OCI-LY3 (cell line): ENCODE data around the gene SUPT3H.

Source experiments
- H2AFZ ChIP-seq: fragments of 200-600, 300-600 bp; shearing (Covaris generic); 2 replicates; pipeline ENCODE4 v1.6.0; 2014; ENCODE audit warnings: antibody characterized with exemption, low read depth, low read length
- H3K27ac ChIP-seq: fragments of 200-600, 300-600 bp; sonication (generic); 2 replicates; pipeline ENCODE4 v1.5.1; 2014; ENCODE audit warnings: mild to moderate bottlenecking, low read length, moderate library complexity, mixed read lengths
- H3K27me3 ChIP-seq: fragments of 200-600, 300-600 bp; sonication (generic); 2 replicates; pipeline ENCODE4 v1.6.1; 2014; ENCODE audit warnings: low read depth, low read length, mixed read lengths
- H3K36me3 ChIP-seq: fragments of 200-600, 300-600 bp; sonication (generic); replicated peaks from 2 replicates; pipeline ENCODE3; 2014; ENCODE audit warnings: low read depth, low read length, mixed read lengths
- H3K4me1 ChIP-seq: fragments of 300-600, 200-600 bp; sonication (generic); 2 replicates; pipeline ENCODE4 v1.6.1; 2014; ENCODE audit warnings: low read length, mixed read lengths
- H3K4me2 ChIP-seq: fragments of 200-600, 300-600 bp; sonication (generic); 2 replicates; pipeline ENCODE4 v1.6.1; 2014; ENCODE audit warnings: low read length, mixed read lengths
- H3K4me3 ChIP-seq: fragments of 300-600, 200-600 bp; sonication (generic); 2 replicates; pipeline ENCODE4 v1.5.1; 2014; ENCODE audit warnings: antibody characterized with exemption, mild to moderate bottlenecking, low read length, moderate library complexity
- H3K79me2 ChIP-seq: fragments of 300-600, 200-600 bp; shearing (Covaris generic); 2 replicates; pipeline ENCODE4 v1.6.1; 2014; ENCODE audit warnings: mild to moderate bottlenecking, low read length, mixed read lengths
- H3K9ac ChIP-seq: fragments of 300-600, 200-600 bp; shearing (Covaris generic); 2 replicates; pipeline ENCODE4 v1.6.0; 2014; ENCODE audit warnings: mild to moderate bottlenecking, low read length, moderate library complexity
- H3K9me3 ChIP-seq: fragments of 200-600, 300-600 bp; shearing (Covaris generic); 2 replicates; pipeline ENCODE4 v1.6.1; 2014; ENCODE audit warnings: low read length, mixed read lengths; ENCODE audit not compliant: insufficient read depth
- H4K20me1 ChIP-seq: fragments of 200-600, 300-600 bp; sonication (generic); 2 replicates; pipeline ENCODE4 v1.6.1; 2016; ENCODE audit warnings: low read length, mixed read lengths; ENCODE audit not compliant: insufficient read depth
- CTCF ChIP-seq: fragments of 200-600, 300-600 bp; sonication (generic); IDR thresholded peaks from 2 replicates; pipeline ENCODE4 v1.5.1; 2014; ENCODE audit warnings: antibody characterized with exemption, low read length, low read depth
- EZH2phosphoT487 ChIP-seq: fragments of 200-600 bp; shearing (Covaris generic); IDR thresholded peaks from 2 replicates; pipeline ENCODE4 v1.6.1; 2018; ENCODE audit warnings: antibody characterized with exemption, mixed run types, low read depth

Gene SUPT3H

DNA sequence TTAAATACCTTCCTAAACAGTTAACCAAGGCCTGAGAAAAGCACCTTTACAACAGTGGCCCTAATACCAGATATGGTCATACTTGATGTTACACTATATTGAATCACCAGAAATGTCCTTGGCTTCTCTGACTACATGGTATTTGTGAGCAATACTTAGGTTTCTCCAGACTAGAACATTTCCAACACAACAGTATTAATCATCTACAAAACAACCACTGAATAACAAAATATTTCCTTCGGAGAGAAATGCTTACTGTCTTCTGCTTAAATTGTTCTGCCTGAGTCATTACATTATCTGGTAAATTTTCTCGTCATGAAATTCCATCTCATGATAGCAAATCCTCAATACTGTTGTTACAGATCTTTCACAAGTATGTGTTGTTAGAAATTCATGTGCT lies 302.5 kb downstream of the SUPT3H start:
- TF ChIP-seq CTCF (no peak), EZH2phosphoT487 (no peak)
- Histone ChIP-seq H4K20me1 (no peaks in the 10 kb centered on the region), H3K4me2 (no peak overlapping the region), H3K9ac (no peak overlapping the region), H3K4me3 (no peak overlapping the region), H3K9me3 (peaks cover 9% of the 10 kb centered on the region; the same call in 1 of the 2 replicates), H3K27ac (no peak overlapping the region), H3K27me3 (peaks cover 11% of the 10 kb centered on the region; the same call in 1 of the 2 replicates), H3K36me3 (peaks cover 3% of the 10 kb centered on the region), H3K79me2 (no peaks in the 10 kb centered on the region), H3K4me1 (peaks cover 9% of the 10 kb centered on the region), H2AFZ (no peak overlapping the region)

GRCh38 chr6:45074439-45074838 lies 303.3 kb downstream of the SUPT3H start:
- Histone ChIP-seq H3K79me2 (no peaks in the 10 kb centered on the region), H3K36me3 (peaks cover 3% of the 10 kb centered on the region), H3K4me2 (0 out of 2 replicates have a peak overlapping the region, but pooled peaks have one; percentile 0), H3K27ac (no peak overlapping the region), H3K27me3 (peaks cover 11% of the 10 kb centered on the region; the same call in 1 of the 2 replicates), H4K20me1 (no peaks in the 10 kb centered on the region), H3K9ac (no peak overlapping the region), H3K9me3 (peaks cover 9% of the 10 kb centered on the region; the same call in 1 of the 2 replicates), H3K4me1 (peaks cover 9% of the 10 kb centered on the region), H3K4me3 (no peak overlapping the region), H2AFZ (no peak overlapping the region)
- no peak for TF ChIP-seq CTCF
- TF ChIP-seq EZH2phosphoT487, result no peak

- Histone ChIP-seq H3K27ac (no peak overlapping the region), H4K20me1 (no peaks in the 10 kb centered on the region), H3K9ac (no peak overlapping the region), H3K4me3 (no peak overlapping the region), H3K27me3 (peaks cover 11% of the 10 kb centered on the region; the same call in 1 of the 2 replicates), H3K4me2 (no peak overlapping the region), H3K79me2 (no peaks in the 10 kb centered on the region), H2AFZ (no peak overlapping the region), H3K4me1 (peaks cover 9% of the 10 kb centered on the region), H3K9me3 (peaks cover 8% of the 10 kb centered on the region; the same call in 1 of the 2 replicates), H3K36me3 (peaks cover 3% of the 10 kb centered on the region)
- TF ChIP-seq EZH2phosphoT487, result no peak
- no peak for TF ChIP-seq CTCF
Observed at GRCh38 chr6:45073771-45074170, 304.0 kb downstream of the SUPT3H start.

- Histone ChIP-seq H3K9ac (no peak overlapping the region), H3K36me3 (no peaks in the 10 kb centered on the region), H3K4me2 (no peak overlapping the region), H3K27ac (no peak overlapping the region), H3K9me3 (no peaks in the 10 kb centered on the region), H3K4me1 (peaks cover 9% of the 10 kb centered on the region), H2AFZ (no peak overlapping the region), H3K27me3 (peaks cover 11% of the 10 kb centered on the region; the same call in 1 of the 2 replicates), H4K20me1 (no peaks in the 10 kb centered on the region), H3K4me3 (no peak overlapping the region), H3K79me2 (no peaks in the 10 kb centered on the region)
- TF ChIP-seq EZH2phosphoT487 (no peak), CTCF (no peak)
Observed at GRCh38 chr6:45072673-45073072, 305.1 kb downstream of the SUPT3H start.
